ENCODE data around the gene GPR17.

- TF ChIP-seq POLR2A (IDR thresholded peaks at IDR 0.05; ENCODE audit: low read length) (no peak), GATA1 (IDR thresholded peaks at IDR 0.05; ENCODE audit: low read depth, low read length) (no peak)
Measured at GRCh38 chr2:127673291-127674069, 27.5 kb downstream of the GPR17 start.

All from erythroblast (primary cell).